HepG2 (cell line): ENCODE measurements around the gene BIRC3. TPM values are rescaled to one million over a fixed set of nuclear protein-coding genes. Genes with fewer than 3 reads are reported as not detected.

Experiments
- KDM6A ChIP-seq: IDR thresholded peaks from 2 replicates; pipeline ENCODE4 v1.6.1; 2016; ENCODE audit warnings: low read depth
- MEF2D ChIP-seq: sonication (generic); formaldehyde crosslinking; IDR thresholded peaks from 2 replicates; pipeline ENCODE4 v1.5.1; 2020; ENCODE audit warnings: mild to moderate bottlenecking, missing genetic modification reagents
- MYNN ChIP-seq: sonication (generic); formaldehyde crosslinking; IDR thresholded peaks from 2 replicates; pipeline ENCODE4 v1.4.0; 2020; ENCODE audit warnings: mild to moderate bottlenecking, low read depth, missing genetic modification reagents
- NR2C2 ChIP-seq: sonication (generic); formaldehyde crosslinking; IDR thresholded peaks from 2 replicates; pipeline ENCODE4 v1.4.0; 2020; ENCODE audit warnings: missing genetic modification reagents, mild to moderate bottlenecking, moderate library complexity, borderline replicate concordance
- PAX8 ChIP-seq: sonication (generic); formaldehyde crosslinking; IDR thresholded peaks from 2 replicates; pipeline ENCODE4 v1.8.0; 2022; ENCODE audit warnings: mild to moderate bottlenecking, missing genetic modification reagents, borderline replicate concordance
- TP53 ChIP-seq: sonication (generic); formaldehyde crosslinking; conservative IDR thresholded peaks from 2 replicates; pipeline ENCODE4 v1.4.0; 2020; ENCODE audit warnings: missing genetic modification reagents
- ZNF547 ChIP-seq: sonication (generic); formaldehyde crosslinking; IDR thresholded peaks from 2 replicates; pipeline ENCODE4 v1.5.1; 2020; ENCODE audit warnings: mild to moderate bottlenecking, missing genetic modification reagents
- ZSCAN25 ChIP-seq: sonication (generic); formaldehyde crosslinking; IDR thresholded peaks from 2 replicates; pipeline ENCODE4 v1.8.0; 2022; ENCODE audit warnings: mild to moderate bottlenecking, missing genetic modification reagents
- ZZZ3 ChIP-seq: sonication (generic); formaldehyde crosslinking; IDR thresholded peaks from 2 replicates; pipeline ENCODE4 v1.4.0; 2020; ENCODE audit warnings: missing genetic modification reagents, mild to moderate bottlenecking, borderline replicate concordance
- polyA plus RNA-seq, 8 experiments: library from polyadenylated mRNA; depleted of rRNA in 3 of 8; stranded (reverse) in 7 of 8; unstranded in 1 of 8; fragments of >200 nt; fragmentation: Illumina TruSeq in 4 of 8; extraction: Trizol in 4 of 8; gene quantifications; 2 replicates each; pipeline versions ENCODE4 v1.2.1 to v1.2.3, GENCODE V29; 2011 to 2016; ENCODE audit warnings: low read depth in 4 of 8, missing spikeins in 1 of 8, mixed read lengths in 1 of 8; ENCODE audit not compliant: insufficient read depth in 1 of 8
- total RNA-seq, 5 experiments: library from RNA; depleted of rRNA; stranded (reverse); fragments of >200 nt; fragmentation: Illumina TruSeq; extraction: Trizol; gene quantifications; 2 replicates each; pipeline ENCODE4 v1.2.3, GENCODE V29; 2016; ENCODE audit warnings: low read depth in 1 of 5
- TF ChIP-seq, protein P1 (sequence below): sonication (generic); formaldehyde crosslinking; IDR thresholded peaks from 2 replicates; pipeline ENCODE4 v1.5.0; 2020; ENCODE audit warnings: missing genetic modification reagents
- TF ChIP-seq, protein P2 (sequence below): sonication (generic); formaldehyde crosslinking; conservative IDR thresholded peaks from 2 replicates; pipeline ENCODE4 v1.4.0; 2020; ENCODE audit warnings: mild to moderate bottlenecking, missing genetic modification reagents, moderate library complexity
- TF ChIP-seq, protein P3 (sequence below): sonication (generic); formaldehyde crosslinking; IDR thresholded peaks from 2 replicates; pipeline ENCODE4 v1.4.0; 2020; ENCODE audit warnings: missing genetic modification reagents
- TF ChIP-seq, protein P4 (sequence below): sonication (generic); formaldehyde crosslinking; IDR thresholded peaks from 2 replicates; pipeline ENCODE4 v1.4.0; 2020; ENCODE audit warnings: missing genetic modification reagents

The BIRC3 gene
- total and polyA plus RNA-seq, 2 of the 13 experiments (the other 11 are each of a cell fraction or from before 2014, with no cell fraction given) = 0.41 to 4.2 TPM

DNA sequence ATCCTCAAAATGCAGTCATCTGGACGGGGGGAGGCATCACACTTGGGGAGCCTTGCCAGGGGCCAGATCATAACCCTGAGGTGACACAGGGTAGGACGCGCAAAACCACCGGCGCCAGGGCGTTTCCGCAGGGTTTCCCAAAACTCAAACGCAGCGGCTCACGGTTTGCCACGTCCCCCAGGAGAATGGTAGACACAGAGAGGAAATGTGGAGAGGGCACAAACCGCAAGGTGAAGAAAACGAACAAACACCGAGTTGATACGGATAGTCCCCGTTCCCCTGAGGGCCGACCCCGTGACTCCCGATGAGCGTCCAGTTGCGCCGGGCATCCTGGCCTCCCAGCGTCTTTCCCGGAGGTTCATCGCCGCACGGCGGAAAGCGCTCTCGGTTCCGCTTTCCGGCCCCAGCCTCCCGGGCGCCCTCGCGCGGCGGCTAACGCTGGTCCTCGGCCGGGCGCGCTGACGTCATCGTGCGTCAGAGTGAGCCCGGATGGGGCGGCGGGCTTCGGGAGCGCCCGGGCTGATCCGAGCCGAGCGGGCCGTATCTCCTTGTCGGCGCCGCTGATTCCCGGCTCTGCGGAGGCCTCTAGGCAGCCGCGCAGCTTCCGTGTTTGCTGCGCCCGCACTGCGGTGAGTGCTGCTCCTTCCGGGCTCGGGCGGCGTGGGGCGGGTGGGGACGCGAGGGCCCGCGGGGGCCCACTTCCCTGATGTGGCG is 29.6 kb downstream of the BIRC3 start, which contains the start of gene BIRC2 (continued):
- TF ChIP-seq TP53 (peak; percentile 79; the same call in 1 of the 2 replicates), ZSCAN25 (CRISPR knock-in tag) (no peak), NR2C2 (CRISPR knock-in tag) (peak; percentile 50; the same call in 1 of the 2 replicates), ZNF547 (CRISPR knock-in tag) (peak; percentile 61; the same call in 1 of the 2 replicates), PAX8 (CRISPR knock-in tag) (no peak), MYNN (CRISPR knock-in tag) (no peak), ZZZ3 (CRISPR knock-in tag) (peak; percentile 56; the same call in 1 of the 2 replicates), KDM6A (CRISPR knock-in tag) (no peak), MEF2D (peak; percentile 55; the same call in 1 of the 2 replicates)
- TF ChIP-seq, protein P1, sequence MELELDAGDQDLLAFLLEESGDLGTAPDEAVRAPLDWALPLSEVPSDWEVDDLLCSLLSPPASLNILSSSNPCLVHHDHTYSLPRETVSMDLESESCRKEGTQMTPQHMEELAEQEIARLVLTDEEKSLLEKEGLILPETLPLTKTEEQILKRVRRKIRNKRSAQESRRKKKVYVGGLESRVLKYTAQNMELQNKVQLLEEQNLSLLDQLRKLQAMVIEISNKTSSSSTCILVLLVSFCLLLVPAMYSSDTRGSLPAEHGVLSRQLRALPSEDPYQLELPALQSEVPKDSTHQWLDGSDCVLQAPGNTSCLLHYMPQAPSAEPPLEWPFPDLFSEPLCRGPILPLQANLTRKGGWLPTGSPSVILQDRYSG = peak; percentile 35
- TF ChIP-seq, protein P2, sequence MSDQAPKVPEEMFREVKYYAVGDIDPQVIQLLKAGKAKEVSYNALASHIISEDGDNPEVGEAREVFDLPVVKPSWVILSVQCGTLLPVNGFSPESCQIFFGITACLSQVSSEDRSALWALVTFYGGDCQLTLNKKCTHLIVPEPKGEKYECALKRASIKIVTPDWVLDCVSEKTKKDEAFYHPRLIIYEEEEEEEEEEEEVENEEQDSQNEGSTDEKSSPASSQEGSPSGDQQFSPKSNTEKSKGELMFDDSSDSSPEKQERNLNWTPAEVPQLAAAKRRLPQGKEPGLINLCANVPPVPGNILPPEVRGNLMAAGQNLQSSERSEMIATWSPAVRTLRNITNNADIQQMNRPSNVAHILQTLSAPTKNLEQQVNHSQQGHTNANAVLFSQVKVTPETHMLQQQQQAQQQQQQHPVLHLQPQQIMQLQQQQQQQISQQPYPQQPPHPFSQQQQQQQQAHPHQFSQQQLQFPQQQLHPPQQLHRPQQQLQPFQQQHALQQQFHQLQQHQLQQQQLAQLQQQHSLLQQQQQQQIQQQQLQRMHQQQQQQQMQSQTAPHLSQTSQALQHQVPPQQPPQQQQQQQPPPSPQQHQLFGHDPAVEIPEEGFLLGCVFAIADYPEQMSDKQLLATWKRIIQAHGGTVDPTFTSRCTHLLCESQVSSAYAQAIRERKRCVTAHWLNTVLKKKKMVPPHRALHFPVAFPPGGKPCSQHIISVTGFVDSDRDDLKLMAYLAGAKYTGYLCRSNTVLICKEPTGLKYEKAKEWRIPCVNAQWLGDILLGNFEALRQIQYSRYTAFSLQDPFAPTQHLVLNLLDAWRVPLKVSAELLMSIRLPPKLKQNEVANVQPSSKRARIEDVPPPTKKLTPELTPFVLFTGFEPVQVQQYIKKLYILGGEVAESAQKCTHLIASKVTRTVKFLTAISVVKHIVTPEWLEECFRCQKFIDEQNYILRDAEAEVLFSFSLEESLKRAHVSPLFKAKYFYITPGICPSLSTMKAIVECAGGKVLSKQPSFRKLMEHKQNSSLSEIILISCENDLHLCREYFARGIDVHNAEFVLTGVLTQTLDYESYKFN = peak; percentile 46; the same call in 1 of the 2 replicates
- TF ChIP-seq, protein P3, sequence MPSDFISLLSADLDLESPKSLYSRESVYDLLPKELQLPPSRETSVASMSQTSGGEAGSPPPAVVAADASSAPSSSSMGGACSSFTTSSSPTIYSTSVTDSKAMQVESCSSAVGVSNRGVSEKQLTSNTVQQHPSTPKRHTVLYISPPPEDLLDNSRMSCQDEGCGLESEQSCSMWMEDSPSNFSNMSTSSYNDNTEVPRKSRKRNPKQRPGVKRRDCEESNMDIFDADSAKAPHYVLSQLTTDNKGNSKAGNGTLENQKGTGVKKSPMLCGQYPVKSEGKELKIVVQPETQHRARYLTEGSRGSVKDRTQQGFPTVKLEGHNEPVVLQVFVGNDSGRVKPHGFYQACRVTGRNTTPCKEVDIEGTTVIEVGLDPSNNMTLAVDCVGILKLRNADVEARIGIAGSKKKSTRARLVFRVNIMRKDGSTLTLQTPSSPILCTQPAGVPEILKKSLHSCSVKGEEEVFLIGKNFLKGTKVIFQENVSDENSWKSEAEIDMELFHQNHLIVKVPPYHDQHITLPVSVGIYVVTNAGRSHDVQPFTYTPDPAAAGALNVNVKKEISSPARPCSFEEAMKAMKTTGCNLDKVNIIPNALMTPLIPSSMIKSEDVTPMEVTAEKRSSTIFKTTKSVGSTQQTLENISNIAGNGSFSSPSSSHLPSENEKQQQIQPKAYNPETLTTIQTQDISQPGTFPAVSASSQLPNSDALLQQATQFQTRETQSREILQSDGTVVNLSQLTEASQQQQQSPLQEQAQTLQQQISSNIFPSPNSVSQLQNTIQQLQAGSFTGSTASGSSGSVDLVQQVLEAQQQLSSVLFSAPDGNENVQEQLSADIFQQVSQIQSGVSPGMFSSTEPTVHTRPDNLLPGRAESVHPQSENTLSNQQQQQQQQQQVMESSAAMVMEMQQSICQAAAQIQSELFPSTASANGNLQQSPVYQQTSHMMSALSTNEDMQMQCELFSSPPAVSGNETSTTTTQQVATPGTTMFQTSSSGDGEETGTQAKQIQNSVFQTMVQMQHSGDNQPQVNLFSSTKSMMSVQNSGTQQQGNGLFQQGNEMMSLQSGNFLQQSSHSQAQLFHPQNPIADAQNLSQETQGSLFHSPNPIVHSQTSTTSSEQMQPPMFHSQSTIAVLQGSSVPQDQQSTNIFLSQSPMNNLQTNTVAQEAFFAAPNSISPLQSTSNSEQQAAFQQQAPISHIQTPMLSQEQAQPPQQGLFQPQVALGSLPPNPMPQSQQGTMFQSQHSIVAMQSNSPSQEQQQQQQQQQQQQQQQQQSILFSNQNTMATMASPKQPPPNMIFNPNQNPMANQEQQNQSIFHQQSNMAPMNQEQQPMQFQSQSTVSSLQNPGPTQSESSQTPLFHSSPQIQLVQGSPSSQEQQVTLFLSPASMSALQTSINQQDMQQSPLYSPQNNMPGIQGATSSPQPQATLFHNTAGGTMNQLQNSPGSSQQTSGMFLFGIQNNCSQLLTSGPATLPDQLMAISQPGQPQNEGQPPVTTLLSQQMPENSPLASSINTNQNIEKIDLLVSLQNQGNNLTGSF (CRISPR knock-in tag) = no peak
- TF ChIP-seq, protein P4, sequence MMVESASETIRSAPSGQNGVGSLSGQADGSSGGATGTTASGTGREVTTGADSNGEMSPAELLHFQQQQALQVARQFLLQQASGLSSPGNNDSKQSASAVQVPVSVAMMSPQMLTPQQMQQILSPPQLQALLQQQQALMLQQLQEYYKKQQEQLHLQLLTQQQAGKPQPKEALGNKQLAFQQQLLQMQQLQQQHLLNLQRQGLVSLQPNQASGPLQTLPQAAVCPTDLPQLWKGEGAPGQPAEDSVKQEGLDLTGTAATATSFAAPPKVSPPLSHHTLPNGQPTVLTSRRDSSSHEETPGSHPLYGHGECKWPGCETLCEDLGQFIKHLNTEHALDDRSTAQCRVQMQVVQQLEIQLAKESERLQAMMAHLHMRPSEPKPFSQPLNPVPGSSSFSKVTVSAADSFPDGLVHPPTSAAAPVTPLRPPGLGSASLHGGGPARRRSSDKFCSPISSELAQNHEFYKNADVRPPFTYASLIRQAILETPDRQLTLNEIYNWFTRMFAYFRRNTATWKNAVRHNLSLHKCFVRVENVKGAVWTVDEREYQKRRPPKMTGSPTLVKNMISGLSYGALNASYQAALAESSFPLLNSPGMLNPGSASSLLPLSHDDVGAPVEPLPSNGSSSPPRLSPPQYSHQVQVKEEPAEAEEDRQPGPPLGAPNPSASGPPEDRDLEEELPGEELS (CRISPR knock-in tag) = no peak; the same call in 1 of the 2 replicates
